GM06990 (cell line): Measurements from ENCODE around the gene KPNA2.
A peak's percentile ranks its signal among the peaks of the same experiment; 100 is the strongest.

Experiments used
- DNase-seq: peaks from one replicate; pipeline ENCODE4 v3.0.0-alpha.2; 2011; ENCODE audit not compliant: insufficient read length; ENCODE audit errors: extremely low read depth
- H3K27me3 ChIP-seq: replicated peaks from 2 replicates; pipeline ENCODE4 v1.6.0; 2011; ENCODE audit warnings: low read length; ENCODE audit not compliant: control insufficient read depth, insufficient read depth
- H3K36me3 ChIP-seq: 2 replicates; pipeline ENCODE4 v1.5.1; 2011; ENCODE audit warnings: low read length; ENCODE audit not compliant: control insufficient read depth, insufficient read depth
- H3K4me3 ChIP-seq: replicated peaks from 2 replicates; pipeline ENCODE4 v1.5.1; 2011; ENCODE audit warnings: low read depth, mild to moderate bottlenecking, control low read depth, low read length
- CTCF ChIP-seq: IDR thresholded peaks from 2 replicates; pipeline ENCODE4 v1.5.1; 2011; ENCODE audit warnings: low read length, control low read depth, mild to moderate bottlenecking, inconsistent platforms; ENCODE audit not compliant: insufficient read depth, poor library complexity, severe bottlenecking

KPNA2 gene

DNA sequence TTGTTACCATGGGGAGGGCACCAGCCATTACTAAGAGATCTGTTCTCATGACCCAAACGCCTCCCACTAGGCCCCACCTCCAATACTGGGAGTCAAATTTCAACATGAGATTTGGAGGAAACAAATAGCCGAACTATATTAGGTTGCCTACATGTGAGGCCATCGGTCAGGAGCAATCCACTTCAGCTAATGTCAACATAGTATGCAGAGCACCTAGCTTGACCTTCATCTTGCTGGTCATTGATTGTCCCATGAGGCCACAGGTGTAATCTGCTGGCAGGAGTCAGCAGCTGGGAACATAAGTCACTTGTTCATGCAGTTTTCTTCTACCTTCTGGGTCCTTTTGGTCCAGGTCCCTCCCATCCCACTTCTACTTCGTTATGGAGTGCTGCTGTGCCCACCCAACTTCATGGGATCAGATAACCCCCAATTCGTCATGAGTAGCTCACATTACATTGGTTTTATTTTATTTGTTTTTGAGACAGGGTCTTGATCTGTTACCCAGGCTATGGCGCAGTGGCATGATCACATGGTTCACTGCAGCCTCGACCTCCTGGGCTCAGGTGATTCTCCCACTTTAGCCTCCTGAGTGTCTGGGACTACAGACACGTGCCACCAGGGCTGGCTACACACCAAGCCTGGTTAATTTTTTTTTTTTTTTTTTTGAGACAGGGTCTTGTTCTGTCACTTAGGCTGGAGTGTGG lies 5.9 kb upstream of the KPNA2 start:
- Histone ChIP-seq H3K4me3 (no peak overlapping the region), H3K36me3 (no peaks in the 10 kb centered on the region), H3K27me3 (no peaks in the 10 kb centered on the region)
- no peak for TF ChIP-seq CTCF
- DNase-seq = no peak

DNA sequence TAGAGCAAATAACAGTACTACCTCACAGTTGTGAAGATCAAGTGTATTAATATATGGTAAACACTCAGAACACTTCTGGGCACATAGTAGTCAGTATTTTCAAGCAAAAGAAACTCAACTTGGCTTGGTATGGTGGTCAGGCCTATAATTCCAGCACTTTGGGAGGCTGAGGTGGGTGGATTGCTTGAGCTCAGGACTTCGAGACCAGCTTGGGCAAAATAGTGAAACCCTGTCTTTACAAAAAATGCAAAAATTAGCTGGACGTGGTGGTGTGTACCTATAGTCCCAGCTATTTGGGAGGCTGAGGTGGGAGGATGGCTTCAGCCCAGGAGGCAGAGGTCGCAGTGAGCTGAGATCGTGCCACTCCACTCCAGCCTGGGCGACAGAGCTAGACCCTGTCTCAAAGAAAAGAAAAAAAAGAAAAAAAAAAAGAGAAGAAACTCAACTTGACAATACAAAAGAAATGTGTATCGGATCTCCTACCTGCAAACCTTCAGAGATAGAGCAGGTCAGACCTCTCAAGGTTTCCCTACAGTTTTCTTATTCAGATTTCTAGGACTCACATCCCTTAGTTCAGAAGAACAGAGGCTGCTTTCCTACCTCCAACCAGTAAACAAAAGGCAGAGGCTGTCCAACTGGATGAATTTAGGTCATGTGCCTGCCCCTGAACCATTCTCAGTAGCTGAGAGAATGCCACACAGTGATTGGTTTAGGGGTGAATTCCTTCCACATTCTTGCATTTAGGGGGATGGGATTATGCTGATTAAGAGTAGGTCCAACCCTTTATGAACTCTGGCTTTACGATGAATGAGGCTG lies 1.7 kb upstream of the KPNA2 start:
- peaks cover 3% of the 10 kb centered on the region; the same call in 1 of the 2 replicates for H3K36me3 ChIP-seq
- TF ChIP-seq CTCF = no peak
- H3K4me3 ChIP-seq = no peak overlapping the region
- no peak for DNase-seq
- H3K27me3 ChIP-seq = no peaks in the 10 kb centered on the region

DNA sequence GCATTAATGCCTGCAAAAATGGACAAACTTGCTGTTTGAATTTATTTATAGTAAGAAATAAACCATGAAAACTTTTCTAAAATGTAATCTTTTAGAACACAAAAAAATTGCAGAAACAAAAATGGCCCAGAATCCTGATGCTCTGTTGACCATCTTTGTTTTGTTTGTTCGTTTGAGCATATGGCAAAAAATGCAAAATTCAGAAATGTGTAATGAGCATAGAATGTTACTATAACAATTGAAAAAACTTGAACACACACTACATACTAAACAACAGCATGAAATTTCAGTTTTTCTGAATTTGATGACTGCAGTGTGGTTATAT lies 1.1 kb upstream of the KPNA2 start:
- Histone ChIP-seq H3K27me3 (no peaks in the 10 kb centered on the region), H3K36me3 (peaks cover 6% of the 10 kb centered on the region; the same call in 1 of the 2 replicates), H3K4me3 (no peak overlapping the region)
- TF ChIP-seq CTCF = no peak
- DNase-seq = no peak

- no peak for DNase-seq
- H3K36me3 ChIP-seq = peaks cover 7% of the 10 kb centered on the region; the same call in 1 of the 2 replicates
These were observed 408 bp upstream of the KPNA2 start for GRCh38 chr17:68035131-68035522.

More at GRCh38 chr17:68035131-68035522, 408 bp upstream of the KPNA2 start:
- no peak for TF ChIP-seq CTCF
- no peaks in the 10 kb centered on the region for H3K27me3 ChIP-seq
- H3K4me3 ChIP-seq = peak overlapping the region; percentile 44
